ENCODE data around the gene CEP350. TPM values are rescaled to one million over a fixed set of nuclear protein-coding genes. Genes with fewer than 3 reads are reported as not detected.

CEP350 gene
- total and polyA plus RNA-seq, 2 donors (not counting 1 experiment from before 2014, with no cell fraction given) = 19.0 to 101 TPM

DNA sequence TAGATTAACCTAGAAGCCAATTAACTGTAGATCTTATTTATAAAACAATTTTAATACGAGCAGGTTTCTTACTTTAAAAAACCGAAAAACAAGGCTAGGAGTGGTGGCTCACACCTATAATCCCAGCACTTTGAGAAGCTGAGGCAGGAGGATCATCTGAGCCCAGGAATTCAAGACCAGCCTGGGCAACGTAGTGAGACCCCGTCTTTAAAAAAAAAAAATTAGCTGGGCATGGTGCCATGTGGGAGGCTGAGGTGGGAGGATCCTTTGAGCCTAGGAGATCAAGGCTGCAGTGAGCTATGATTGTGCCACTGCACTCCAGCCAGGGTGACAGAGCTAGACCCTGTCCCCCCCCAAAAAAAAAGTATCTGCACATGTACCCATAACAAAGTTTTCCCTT, 110.8 kb downstream of the CEP350 start:
- H3K9me3 ChIP-seq (ENCODE audit: control insufficient read depth, insufficient read depth, low read depth, low read length) = no peaks in the 10 kb centered on the region
- H3K4me1 ChIP-seq (ENCODE audit: control insufficient read depth, extremely low read depth, insufficient read depth, low read length) = no peaks in the 10 kb centered on the region
- H3K27me3 ChIP-seq (ENCODE audit: control insufficient read depth, insufficient read depth, low read length) = no peaks in the 10 kb centered on the region
- H3K4me3 ChIP-seq (replicated peaks in 1 of 4; ENCODE audit: control extremely low read depth in 1 of 4, insufficient read depth in 1 of 4, low read depth in 3 of 4, low read length in 4 of 4) = no peak overlapping the region
- no peaks in the 10 kb centered on the region for H4K20me1 ChIP-seq (ENCODE audit: control insufficient read depth, extremely low read depth, insufficient read depth, low read length)
- no peak overlapping the region for H2AFZ ChIP-seq (ENCODE audit: low read length)
- no peak for DNase-seq (ENCODE audit: low read depth in 2 of 2)
- H3K79me2 ChIP-seq (ENCODE audit: control insufficient read depth, insufficient read depth, low read length) = no peaks in the 10 kb centered on the region
- H3K4me2 ChIP-seq (ENCODE audit: extremely low read depth, insufficient read depth, low read length) = no peak overlapping the region
- no peak overlapping the region for H3K9ac ChIP-seq (ENCODE audit: insufficient read depth, low read length)
- no peak overlapping the region for H3K27ac ChIP-seq (ENCODE audit: insufficient read depth, low read length)
- peaks cover 2% of the 10 kb centered on the region for H3K36me3 ChIP-seq (ENCODE audit: control insufficient read depth, insufficient read depth, low read length)
- TF ChIP-seq, protein P1, sequence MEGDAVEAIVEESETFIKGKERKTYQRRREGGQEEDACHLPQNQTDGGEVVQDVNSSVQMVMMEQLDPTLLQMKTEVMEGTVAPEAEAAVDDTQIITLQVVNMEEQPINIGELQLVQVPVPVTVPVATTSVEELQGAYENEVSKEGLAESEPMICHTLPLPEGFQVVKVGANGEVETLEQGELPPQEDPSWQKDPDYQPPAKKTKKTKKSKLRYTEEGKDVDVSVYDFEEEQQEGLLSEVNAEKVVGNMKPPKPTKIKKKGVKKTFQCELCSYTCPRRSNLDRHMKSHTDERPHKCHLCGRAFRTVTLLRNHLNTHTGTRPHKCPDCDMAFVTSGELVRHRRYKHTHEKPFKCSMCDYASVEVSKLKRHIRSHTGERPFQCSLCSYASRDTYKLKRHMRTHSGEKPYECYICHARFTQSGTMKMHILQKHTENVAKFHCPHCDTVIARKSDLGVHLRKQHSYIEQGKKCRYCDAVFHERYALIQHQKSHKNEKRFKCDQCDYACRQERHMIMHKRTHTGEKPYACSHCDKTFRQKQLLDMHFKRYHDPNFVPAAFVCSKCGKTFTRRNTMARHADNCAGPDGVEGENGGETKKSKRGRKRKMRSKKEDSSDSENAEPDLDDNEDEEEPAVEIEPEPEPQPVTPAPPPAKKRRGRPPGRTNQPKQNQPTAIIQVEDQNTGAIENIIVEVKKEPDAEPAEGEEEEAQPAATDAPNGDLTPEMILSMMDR (conservative IDR thresholded peaks at IDR 0.05 in 1 of 2, IDR thresholded peaks at IDR 0.05 in 1 of 2; ENCODE audit: low read depth in 1 of 2, low read length in 2 of 2) = no peak
- no peak for TF ChIP-seq EZH2 (IDR thresholded peaks at IDR 0.05; ENCODE audit: low read length, missing control alignments)

DNA sequence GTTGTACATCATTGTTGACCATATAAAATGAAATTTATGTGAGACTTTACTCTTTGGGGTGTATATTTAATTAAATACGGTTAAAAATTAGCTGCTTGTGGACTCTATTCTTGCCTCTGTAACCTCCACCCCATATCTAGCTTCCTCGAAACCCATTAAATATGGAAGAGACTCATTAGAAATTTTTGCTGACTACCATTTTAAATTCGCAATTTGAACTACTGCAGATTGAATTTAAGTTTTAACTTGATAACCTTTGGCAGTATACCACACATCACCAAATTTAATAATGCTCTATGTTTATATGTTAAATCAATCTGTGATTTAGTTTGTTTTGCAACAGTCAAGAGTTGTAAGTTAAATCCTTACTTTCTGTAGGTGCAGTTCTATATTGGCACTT, 111.5 kb downstream of the CEP350 start:
- H3K27ac ChIP-seq (ENCODE audit: insufficient read depth, low read length) = no peak overlapping the region
- H2AFZ ChIP-seq (ENCODE audit: low read length) = no peak overlapping the region
- no peak overlapping the region for H3K4me2 ChIP-seq (ENCODE audit: extremely low read depth, insufficient read depth, low read length)
- TF ChIP-seq, protein P1 (conservative IDR thresholded peaks at IDR 0.05 in 1 of 2, IDR thresholded peaks at IDR 0.05 in 1 of 2; ENCODE audit: low read depth in 1 of 2, low read length in 2 of 2) = no peak
- no peak for TF ChIP-seq EZH2 (IDR thresholded peaks at IDR 0.05; ENCODE audit: low read length, missing control alignments)
- no peak overlapping the region for H3K9ac ChIP-seq (ENCODE audit: insufficient read depth, low read length)
- no peaks in the 10 kb centered on the region for H3K27me3 ChIP-seq (ENCODE audit: control insufficient read depth, insufficient read depth, low read length)
- no peaks in the 10 kb centered on the region for H3K9me3 ChIP-seq (ENCODE audit: control insufficient read depth, insufficient read depth, low read depth, low read length)
- no peak overlapping the region for H3K4me3 ChIP-seq (replicated peaks in 1 of 4; ENCODE audit: control extremely low read depth in 1 of 4, insufficient read depth in 1 of 4, low read depth in 3 of 4, low read length in 4 of 4)
- no peaks in the 10 kb centered on the region for H3K79me2 ChIP-seq (ENCODE audit: control insufficient read depth, insufficient read depth, low read length)
- no peaks in the 10 kb centered on the region for H4K20me1 ChIP-seq (ENCODE audit: control insufficient read depth, extremely low read depth, insufficient read depth, low read length)
- H3K36me3 ChIP-seq (ENCODE audit: control insufficient read depth, insufficient read depth, low read length) = peaks cover 2% of the 10 kb centered on the region
- H3K4me1 ChIP-seq (ENCODE audit: control insufficient read depth, extremely low read depth, insufficient read depth, low read length) = no peaks in the 10 kb centered on the region
- DNase-seq (ENCODE audit: low read depth in 2 of 2) = no peak

DNA sequence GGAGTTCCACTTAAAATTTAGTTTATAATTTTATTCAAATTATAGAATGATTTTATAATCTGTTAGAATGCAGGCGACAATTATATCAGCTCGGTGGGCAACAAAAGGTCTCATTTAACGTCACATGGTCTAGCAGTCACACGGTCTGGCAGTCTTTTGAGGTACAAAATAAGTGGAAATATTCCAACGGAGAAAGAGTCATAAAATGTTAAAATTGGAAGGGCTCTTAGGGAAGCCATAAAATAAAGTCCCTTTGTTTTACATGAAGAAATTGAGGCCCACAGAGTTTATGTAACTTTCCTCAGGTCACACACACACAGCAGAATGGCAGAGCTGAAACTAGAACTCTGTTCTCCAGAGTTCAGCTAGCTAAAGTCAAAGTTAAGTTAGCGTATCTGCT, 115.7 kb downstream of the CEP350 start:
- H3K27ac ChIP-seq (ENCODE audit: insufficient read depth, low read length) = no peak overlapping the region
- no peaks in the 10 kb centered on the region for H3K4me1 ChIP-seq (ENCODE audit: control insufficient read depth, extremely low read depth, insufficient read depth, low read length)
- H3K27me3 ChIP-seq (ENCODE audit: control insufficient read depth, insufficient read depth, low read length) = no peaks in the 10 kb centered on the region
- TF ChIP-seq, protein P1 (conservative IDR thresholded peaks at IDR 0.05 in 1 of 2, IDR thresholded peaks at IDR 0.05 in 1 of 2; ENCODE audit: low read depth in 1 of 2, low read length in 2 of 2) = no peak
- no peak for TF ChIP-seq EZH2 (IDR thresholded peaks at IDR 0.05; ENCODE audit: low read length, missing control alignments)
- no peak overlapping the region for H2AFZ ChIP-seq (ENCODE audit: low read length)
- no peaks in the 10 kb centered on the region for H3K79me2 ChIP-seq (ENCODE audit: control insufficient read depth, insufficient read depth, low read length)
- no peak overlapping the region for H3K9ac ChIP-seq (ENCODE audit: insufficient read depth, low read length)
- no peaks in the 10 kb centered on the region for H3K9me3 ChIP-seq (ENCODE audit: control insufficient read depth, insufficient read depth, low read depth, low read length)
- no peak overlapping the region for H3K4me3 ChIP-seq (replicated peaks in 1 of 4; ENCODE audit: control extremely low read depth in 1 of 4, insufficient read depth in 1 of 4, low read depth in 3 of 4, low read length in 4 of 4)
- no peak for DNase-seq (ENCODE audit: low read depth in 2 of 2)
- H3K36me3 ChIP-seq (ENCODE audit: control insufficient read depth, insufficient read depth, low read length) = no peaks in the 10 kb centered on the region
- no peak overlapping the region for H3K4me2 ChIP-seq (ENCODE audit: extremely low read depth, insufficient read depth, low read length)
- no peaks in the 10 kb centered on the region for H4K20me1 ChIP-seq (ENCODE audit: control insufficient read depth, extremely low read depth, insufficient read depth, low read length)
